Colonic mucosa (tissue), 4 donors: Measurements from ENCODE around the gene MYRF. TPM values are rescaled to one million over a fixed set of nuclear protein-coding genes. Genes with fewer than 3 reads are reported as not detected.
A peak's percentile ranks its signal among the peaks of the same experiment; 100 is the strongest.

Source experiments
- DNase-seq: peaks from one replicate; pipeline ENCODE4 v3.0.0-alpha.2; 2020
- H3K27ac ChIP-seq: fragments of 200-600 bp; one replicate; pipeline ENCODE4 v1.8.0; 2021
- H3K27me3 ChIP-seq: fragments of 200-600 bp; one replicate; pipeline ENCODE4 v1.8.0; 2021
- H3K36me3 ChIP-seq: fragments of 200-600 bp; one replicate; pipeline ENCODE4 v1.8.0; 2021
- H3K4me1 ChIP-seq: fragments of 200-600 bp; one replicate; pipeline ENCODE4 v1.8.0; 2021; ENCODE audit warnings: mild to moderate bottlenecking
- H3K4me3 ChIP-seq: fragments of 200-600 bp; one replicate; pipeline ENCODE4 v1.8.0; 2021
- H3K9ac ChIP-seq, 2 donors: one replicate each; pipeline ENCODE4 v1.7.0; 2013; ENCODE audit warnings: control low read depth in 2 of 2, low read depth in 2 of 2, low read length in 2 of 2
- H3K9me3 ChIP-seq: fragments of 200-600 bp; one replicate; pipeline ENCODE4 v1.8.0; 2021
- intact Hi-C: fragments of 100-400 bp; cut with DNase I; formaldehyde crosslinking; loops from one replicate; pipeline ENCODE4 v1.14.1; 2022
- total RNA-seq, 2 donors: library from RNA; stranded (reverse); fragmentation: NEBNext Ultra II Directional in 1 of 2; extraction: Animal tissue kit (Norgen Biotek cat#: 25700) in 1 of 2; gene quantifications; one replicate each; pipeline ENCODE4 v1.2.1, GENCODE V29; 2021
- TF ChIP-seq, protein P1 (sequence below): fragments of 200-600 bp; IDR thresholded peaks from one replicate; pipeline ENCODE4 v1.8.0; 2022; ENCODE audit warnings: antibody characterized with exemption, mild to moderate bottlenecking
- donor health status: healthy.
- donor health status: DM: no; HTN: no; CAD: no.
- donor health status: DM: no; HTN: no; CAD: no.

MYRF gene
- total RNA-seq, 2 donors from 2014 or later: 8.8 to 14.9 TPM

DNA sequence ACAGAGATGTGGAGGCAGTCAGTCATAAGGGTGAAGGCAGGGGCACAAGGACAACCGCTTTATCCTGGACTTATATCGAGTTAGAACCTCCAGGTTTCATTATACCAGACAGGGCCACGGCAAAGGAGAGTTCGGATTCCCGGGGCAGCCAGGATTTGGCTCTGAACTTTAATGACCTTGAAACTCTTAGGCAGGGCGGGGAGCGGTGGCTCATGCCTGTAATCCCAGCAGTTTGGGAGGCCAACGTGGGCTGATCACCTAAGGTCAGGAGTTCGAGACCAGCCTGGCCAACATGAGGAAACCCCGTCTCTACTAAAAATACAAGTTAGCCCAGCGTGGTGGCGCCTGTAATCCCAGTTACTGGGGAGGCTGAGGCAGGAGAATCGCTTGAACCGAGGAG is 1.1 kb upstream of the MYRF start:
- TF ChIP-seq, protein P1, sequence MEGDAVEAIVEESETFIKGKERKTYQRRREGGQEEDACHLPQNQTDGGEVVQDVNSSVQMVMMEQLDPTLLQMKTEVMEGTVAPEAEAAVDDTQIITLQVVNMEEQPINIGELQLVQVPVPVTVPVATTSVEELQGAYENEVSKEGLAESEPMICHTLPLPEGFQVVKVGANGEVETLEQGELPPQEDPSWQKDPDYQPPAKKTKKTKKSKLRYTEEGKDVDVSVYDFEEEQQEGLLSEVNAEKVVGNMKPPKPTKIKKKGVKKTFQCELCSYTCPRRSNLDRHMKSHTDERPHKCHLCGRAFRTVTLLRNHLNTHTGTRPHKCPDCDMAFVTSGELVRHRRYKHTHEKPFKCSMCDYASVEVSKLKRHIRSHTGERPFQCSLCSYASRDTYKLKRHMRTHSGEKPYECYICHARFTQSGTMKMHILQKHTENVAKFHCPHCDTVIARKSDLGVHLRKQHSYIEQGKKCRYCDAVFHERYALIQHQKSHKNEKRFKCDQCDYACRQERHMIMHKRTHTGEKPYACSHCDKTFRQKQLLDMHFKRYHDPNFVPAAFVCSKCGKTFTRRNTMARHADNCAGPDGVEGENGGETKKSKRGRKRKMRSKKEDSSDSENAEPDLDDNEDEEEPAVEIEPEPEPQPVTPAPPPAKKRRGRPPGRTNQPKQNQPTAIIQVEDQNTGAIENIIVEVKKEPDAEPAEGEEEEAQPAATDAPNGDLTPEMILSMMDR: no peak
- no peak for DNase-seq
- Histone ChIP-seq H3K9me3 (no peaks in the 10 kb centered on the region), H3K4me1 (peaks cover 3% of the 10 kb centered on the region), H3K36me3 (no peaks in the 10 kb centered on the region), H3K9ac (no peak overlapping the region), H3K27ac (no peak overlapping the region), H3K4me3 (no peak overlapping the region), H3K27me3 (no peaks in the 10 kb centered on the region)
- intact Hi-C loops: no loop called here

DNA sequence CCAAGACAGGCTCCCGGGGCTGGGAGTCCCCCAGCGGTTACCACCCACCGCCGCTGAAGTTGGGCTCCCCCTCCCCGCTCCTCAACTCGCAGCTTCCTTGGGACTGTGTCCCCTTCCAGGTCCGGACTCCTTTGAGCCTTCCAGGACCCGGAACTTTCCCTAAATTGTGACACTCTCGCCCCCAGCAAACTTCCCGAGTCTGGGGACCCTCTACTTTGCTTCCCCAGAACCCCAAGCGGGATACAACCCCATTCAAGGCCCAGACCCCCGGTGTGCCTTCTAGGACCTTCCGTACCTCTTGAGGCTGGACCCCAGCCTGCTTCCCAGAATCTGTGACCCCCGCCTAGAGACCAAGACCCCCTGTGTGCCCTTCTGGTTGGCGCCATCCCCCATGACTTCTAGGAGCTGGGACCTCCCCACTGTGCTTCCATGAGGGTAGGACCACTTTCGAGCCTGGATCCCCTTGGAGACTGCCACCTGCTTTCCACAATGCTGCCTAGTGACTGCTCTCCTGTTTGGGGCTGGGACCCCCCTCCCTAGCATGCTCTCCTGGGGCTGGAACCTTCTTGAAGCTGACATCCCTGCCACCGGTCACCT is 587 bp downstream of the MYRF start:
- H3K4me1 ChIP-seq: peaks cover 11% of the 10 kb centered on the region
- peak overlapping the region; percentile 51 for H3K4me3 ChIP-seq
- H3K27ac ChIP-seq: no peak overlapping the region
- H3K9ac ChIP-seq: peak overlapping the region; percentile 52 to 74
- intact Hi-C loops: no loop called here
- no peak for DNase-seq
- no peaks in the 10 kb centered on the region for H3K9me3 ChIP-seq
- H3K36me3 ChIP-seq: no peaks in the 10 kb centered on the region
- TF ChIP-seq, protein P1: no peak
- H3K27me3 ChIP-seq: no peaks in the 10 kb centered on the region

DNA sequence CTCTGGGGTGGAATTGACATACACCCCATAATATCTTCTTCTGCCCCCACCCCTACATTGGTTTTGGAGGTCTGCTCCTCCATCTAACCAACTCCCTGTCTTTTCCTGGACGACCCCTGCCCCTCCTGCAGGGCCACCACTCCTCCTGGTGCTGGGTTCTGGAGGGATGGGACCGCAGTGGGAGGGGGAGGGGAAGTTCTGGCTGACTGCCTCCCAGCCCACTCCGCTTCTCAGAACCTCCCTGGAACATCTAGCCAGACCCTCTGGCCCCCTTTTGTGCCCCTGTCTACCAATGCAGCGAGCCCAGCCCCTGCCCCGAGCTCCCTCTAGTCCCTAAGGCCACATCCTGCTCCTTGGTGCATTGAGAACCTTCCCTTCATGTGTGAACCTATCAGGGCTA is 1.2 kb downstream of the MYRF start:
- H3K36me3 ChIP-seq: no peaks in the 10 kb centered on the region
- H3K27ac ChIP-seq: no peak overlapping the region
- DNase-seq: no peak
- H3K27me3 ChIP-seq: no peaks in the 10 kb centered on the region
- intact Hi-C loops: no loop called here
- TF ChIP-seq, protein P1: no peak
- H3K4me1 ChIP-seq: peaks cover 11% of the 10 kb centered on the region
- no peak overlapping the region for H3K4me3 ChIP-seq
- no peaks in the 10 kb centered on the region for H3K9me3 ChIP-seq
- no peak overlapping the region for H3K9ac ChIP-seq

DNA sequence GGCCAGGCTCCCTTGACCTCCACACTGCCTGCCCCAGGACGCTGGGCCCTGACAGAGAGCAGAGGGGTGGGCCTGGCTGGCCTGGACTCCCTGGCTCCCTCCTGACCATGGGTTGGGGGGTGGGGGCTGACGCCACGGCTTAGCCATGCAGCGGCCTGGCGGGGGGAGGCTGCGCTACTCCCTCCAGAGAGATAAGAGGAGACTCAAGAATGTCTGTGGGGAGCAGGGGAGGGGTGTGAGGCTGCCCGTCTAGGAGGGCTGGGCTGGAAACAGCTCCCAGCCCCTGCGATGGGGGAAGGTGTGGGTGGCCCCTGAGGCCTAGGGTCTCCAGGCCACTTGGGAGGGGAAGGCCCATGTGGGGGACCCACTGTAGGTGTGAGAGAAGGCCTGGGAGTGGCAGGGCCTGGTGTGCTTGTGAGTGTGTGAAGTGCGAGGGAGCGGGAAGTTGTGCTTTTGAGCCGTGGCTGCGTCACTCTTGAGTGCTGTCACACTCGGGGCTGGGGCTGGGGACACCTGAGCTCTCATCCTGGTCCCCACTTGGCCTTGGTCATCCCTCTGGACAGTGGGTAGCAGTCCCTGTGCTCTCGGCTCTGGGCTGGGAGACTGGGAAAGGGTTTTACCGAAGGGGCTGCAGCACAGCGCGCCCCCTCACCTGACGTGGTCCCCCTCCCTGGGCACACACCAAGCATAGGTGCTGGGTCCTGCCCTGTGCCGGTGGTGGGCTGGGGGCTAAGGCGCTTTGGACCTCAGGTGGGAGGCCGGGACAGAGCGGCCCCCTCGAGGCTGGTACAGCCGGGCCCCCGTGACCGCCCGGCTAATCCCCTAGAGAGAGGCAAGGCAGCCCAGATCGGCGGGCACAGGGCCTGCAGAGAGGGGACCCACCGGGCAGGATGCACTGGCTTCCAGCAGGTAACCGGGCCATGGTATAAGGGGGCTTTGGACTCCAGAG is 2.4 kb downstream of the MYRF start:
- DNase-seq: no peak
- Histone ChIP-seq H3K4me1 (peaks cover 11% of the 10 kb centered on the region), H3K27me3 (no peaks in the 10 kb centered on the region), H3K9me3 (no peaks in the 10 kb centered on the region), H3K9ac (no peak overlapping the region), H3K27ac (no peak overlapping the region), H3K4me3 (no peak overlapping the region), H3K36me3 (no peaks in the 10 kb centered on the region)
- intact Hi-C loops: no loop called here
- TF ChIP-seq, protein P1: no peak

DNA sequence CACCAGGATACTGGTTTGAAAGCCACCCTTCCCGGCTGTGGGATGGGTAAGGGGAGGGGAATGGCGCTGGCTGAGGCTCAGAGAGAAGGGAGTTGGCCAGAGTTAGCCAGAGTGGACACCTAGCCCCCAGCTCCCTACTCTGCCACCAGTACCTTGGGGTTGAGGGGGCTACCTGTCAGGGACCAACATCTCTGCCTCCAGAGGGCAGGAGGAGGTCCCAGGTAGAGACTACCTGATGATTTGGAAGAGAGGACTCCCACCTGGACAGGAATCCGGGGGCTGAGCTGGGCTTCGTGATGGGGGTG is 3.7 kb downstream of the MYRF start:
- Histone ChIP-seq H3K36me3 (no peaks in the 10 kb centered on the region), H3K27ac (no peak overlapping the region), H3K4me3 (no peak overlapping the region), H3K9me3 (no peaks in the 10 kb centered on the region), H3K4me1 (peaks cover 11% of the 10 kb centered on the region), H3K27me3 (no peaks in the 10 kb centered on the region), H3K9ac (peak overlapping the region in 1 of 2 donors; percentile 43)
- DNase-seq: no peak
- TF ChIP-seq, protein P1: no peak
- intact Hi-C loops: no loop called here
